GM04503 (cell line): ENCODE data around the gene FYCO1.

Source experiments
- DNase-seq: peaks from one replicate; pipeline ENCODE4 v3.0.0-alpha.2; 2012; ENCODE audit warnings: low read depth

Gene FYCO1

GRCh38 chr3:45915518-45916231 lies 79.9 kb downstream of the FYCO1 start:
- peak; percentile 63 for DNase-seq

- DNase-seq = no peak
Observed at GRCh38 chr3:45915059-45915439, 80.6 kb downstream of the FYCO1 start.

- no peak for DNase-seq
Observed at GRCh38 chr3:45914362-45915058, 81.1 kb downstream of the FYCO1 start.

- no peak for DNase-seq
Observed at GRCh38 chr3:45912435-45912834, 83.2 kb downstream of the FYCO1 start.

- no peak for DNase-seq
Observed at GRCh38 chr3:45911511-45912226, 84.0 kb downstream of the FYCO1 start.

GRCh38 chr3:45910892-45911291 lies 84.7 kb downstream of the FYCO1 start:
- no peak for DNase-seq

GRCh38 chr3:45909542-45909941 lies 86.1 kb downstream of the FYCO1 start:
- DNase-seq = no peak

- no peak for DNase-seq
Observed at GRCh38 chr3:45908761-45909160, 86.9 kb downstream of the FYCO1 start.

GRCh38 chr3:45907769-45908705 lies 87.6 kb downstream of the FYCO1 start:
- no peak for DNase-seq

GRCh38 chr3:45906681-45907407 lies 88.8 kb downstream of the FYCO1 start:
- no peak for DNase-seq

GRCh38 chr3:45905755-45906154 lies 89.9 kb downstream of the FYCO1 start:
- no peak for DNase-seq

GRCh38 chr3:45904931-45905330 lies 90.7 kb downstream of the FYCO1 start:
- DNase-seq = no peak

GRCh38 chr3:45896956-45897355 lies 98.7 kb downstream of the FYCO1 start:
- DNase-seq = peak; percentile 6

GRCh38 chr3:45895686-45896468 lies 99.7 kb downstream of the FYCO1 start:
- no peak for DNase-seq

- no peak for DNase-seq
Observed at GRCh38 chr3:45894015-45894414, 101.6 kb downstream of the FYCO1 start.

GRCh38 chr3:45892161-45892560 lies 103.5 kb downstream of the FYCO1 start:
- no peak for DNase-seq

- no peak for DNase-seq
Observed at GRCh38 chr3:45890405-45890804, 105.2 kb downstream of the FYCO1 start.

- no peak for DNase-seq
Observed at GRCh38 chr3:45889337-45889736, 106.3 kb downstream of the FYCO1 start.

- DNase-seq = no peak
Observed at GRCh38 chr3:45887759-45888511, 107.7 kb downstream of the FYCO1 start.

GRCh38 chr3:45887285-45887684 lies 108.3 kb downstream of the FYCO1 start:
- DNase-seq = no peak
